ENCODE results near the gene DCDC2. TPM values are rescaled to one million over a fixed set of nuclear protein-coding genes. Genes with fewer than 3 reads are reported as not detected.
A peak's percentile ranks its signal among the peaks of the same experiment; 100 is the strongest.
"Not testable (repeated sequence)": the region's sequence is repeated elsewhere in the genome, so short reads cannot be mapped to it uniquely, and the experiment has no call there.

The DCDC2 gene
- polyA plus RNA-seq, 3 donors from 2014 or later: not detected

DNA sequence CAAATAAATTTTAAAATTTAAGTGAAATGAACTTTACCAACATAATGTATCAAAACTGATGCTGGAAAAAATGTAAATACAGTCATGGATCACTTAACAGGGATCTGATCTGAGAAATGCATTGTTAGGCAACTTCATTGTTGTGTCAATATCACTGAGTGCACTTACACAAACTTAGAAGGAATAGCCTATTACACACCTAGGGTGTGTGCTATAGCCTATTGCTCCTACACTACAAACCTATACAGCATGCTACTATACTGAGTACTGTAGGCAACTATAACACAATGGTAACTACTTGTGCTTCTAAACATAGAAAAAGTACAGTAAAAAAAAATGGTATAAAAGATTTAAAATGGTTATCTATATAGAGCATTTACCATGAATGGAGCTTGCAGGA lies 104.5 kb downstream of the DCDC2 start:
- DNase-seq: no peak
- Mint-ChIP-seq H3K27ac (no peak overlapping the region), H3K36me3 (no peaks in the 10 kb centered on the region), H3K4me3 (no peak overlapping the region), H3K9me3 (peaks cover 0 to 11% (median 6%) of the 10 kb centered on the region in 6 donors), H3K27me3 (ENCODE audit: low read depth in 3 of 3) (peaks cover 3 to 13% (median 9%) of the 10 kb centered on the region in 3 donors), H3K4me1 (no peaks in the 10 kb centered on the region)

DNA sequence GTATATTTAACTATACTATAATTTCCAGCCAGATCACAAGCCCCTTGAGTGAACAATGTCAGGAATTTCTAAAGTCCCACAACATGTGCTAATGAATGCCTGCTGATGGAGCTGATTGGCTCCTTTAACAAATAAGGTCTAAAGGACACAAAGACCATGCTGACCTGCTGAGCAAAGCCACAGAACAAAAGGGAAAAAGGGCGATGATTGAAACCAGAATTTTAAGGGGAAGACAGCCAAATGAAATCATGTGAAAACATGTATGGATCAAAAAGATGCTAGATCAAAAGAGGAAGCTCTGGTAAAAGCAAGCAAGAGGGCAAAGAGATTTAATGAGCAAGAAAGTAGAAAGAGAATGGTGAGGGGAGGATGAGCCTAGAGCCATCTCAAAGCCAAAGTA lies 105.6 kb downstream of the DCDC2 start:
- no peaks in the 10 kb centered on the region for H3K4me1 Mint-ChIP-seq
- H3K36me3 Mint-ChIP-seq: no peaks in the 10 kb centered on the region
- H3K4me3 Mint-ChIP-seq: no peak overlapping the region
- no peak for DNase-seq
- peaks cover 0 to 13% (median 5%) of the 10 kb centered on the region in 6 donors for H3K9me3 Mint-ChIP-seq
- peaks cover 3 to 13% (median 7%) of the 10 kb centered on the region in 3 donors for H3K27me3 Mint-ChIP-seq (ENCODE audit: low read depth in 3 of 3)
- no peak overlapping the region for H3K27ac Mint-ChIP-seq

- Mint-ChIP-seq H3K9me3 (peaks cover 0 to 11% (median 5%) of the 10 kb centered on the region in 6 donors), H3K27ac (no peak overlapping the region), H3K36me3 (no peaks in the 10 kb centered on the region), H3K27me3 (ENCODE audit: low read depth in 3 of 3) (peaks cover 3 to 13% (median 7%) of the 10 kb centered on the region in 3 donors), H3K4me3 (no peak overlapping the region), H3K4me1 (no peaks in the 10 kb centered on the region)
- no peak for DNase-seq
These were observed 106.5 kb downstream of the DCDC2 start for GRCh38 chr6:24251339-24251738.

GRCh38 chr6:24249926-24250325 lies 107.9 kb downstream of the DCDC2 start:
- no peak overlapping the region for H3K27ac Mint-ChIP-seq
- no peak overlapping the region for H3K4me3 Mint-ChIP-seq
- H3K9me3 Mint-ChIP-seq: peaks cover 0 to 11% (median 4%) of the 10 kb centered on the region in 6 donors
- no peaks in the 10 kb centered on the region for H3K36me3 Mint-ChIP-seq
- H3K27me3 Mint-ChIP-seq (ENCODE audit: low read depth in 3 of 3): peaks cover 3 to 5% (median 5%) of the 10 kb centered on the region in 3 donors
- no peaks in the 10 kb centered on the region for H3K4me1 Mint-ChIP-seq
- no peak for DNase-seq

GRCh38 chr6:24245275-24245674 lies 112.6 kb downstream of the DCDC2 start:
- Mint-ChIP-seq H3K27me3 (ENCODE audit: low read depth in 3 of 3) (peaks cover 0 to 4% (median 0%) of the 10 kb centered on the region in 3 donors), H3K4me3 (no peak overlapping the region), H3K9me3 (peaks cover 0 to 4% (median under 1%) of the 10 kb centered on the region in 6 donors), H3K4me1 (no peaks in the 10 kb centered on the region), H3K27ac (no peak overlapping the region), H3K36me3 (no peaks in the 10 kb centered on the region)
- no peak for DNase-seq

- no peak overlapping the region for H3K4me3 Mint-ChIP-seq
- peaks cover 3 to 10% (median 9%) of the 10 kb centered on the region in 3 donors for H3K27me3 Mint-ChIP-seq (ENCODE audit: low read depth in 3 of 3)
- no peaks in the 10 kb centered on the region for H3K4me1 Mint-ChIP-seq
- DNase-seq: no peak
- H3K36me3 Mint-ChIP-seq: no peaks in the 10 kb centered on the region
- H3K27ac Mint-ChIP-seq: no peak overlapping the region
- peaks cover 0 to 2% (median under 1%) of the 10 kb centered on the region in 6 donors for H3K9me3 Mint-ChIP-seq
These were observed 114.9 kb downstream of the DCDC2 start for GRCh38 chr6:24242924-24243323.

- not testable (repeated sequence) for H3K4me1 Mint-ChIP-seq, H3K27ac Mint-ChIP-seq, H3K9me3 Mint-ChIP-seq, H3K4me3 Mint-ChIP-seq, H3K36me3 Mint-ChIP-seq, DNase-seq
- H3K27me3 Mint-ChIP-seq (ENCODE audit: low read depth in 3 of 3): peaks cover 3 to 17% (median 14%) of the 10 kb centered on the region in 3 donors
These were observed 116.1 kb downstream of the DCDC2 start for GRCh38 chr6:24241779-24242178.

DNA sequence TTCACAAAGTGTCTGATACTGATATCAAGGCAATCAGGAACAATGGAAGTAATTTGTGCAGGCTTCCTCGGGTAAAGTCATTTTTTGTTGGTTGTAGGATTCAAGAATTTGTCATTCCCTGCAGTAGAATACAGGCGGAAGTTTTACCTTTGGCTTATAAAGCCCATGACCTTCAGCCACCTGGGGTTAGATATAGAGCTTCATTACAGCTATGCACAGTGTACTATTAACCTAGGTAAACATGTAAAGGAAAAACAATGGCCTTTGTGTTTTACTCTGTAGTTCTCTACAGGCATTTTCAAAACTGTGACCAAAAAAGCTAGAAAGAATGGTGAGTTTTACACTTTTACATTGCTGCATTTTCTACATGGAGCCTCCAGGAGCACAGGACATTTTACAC lies 116.9 kb downstream of the DCDC2 start:
- H3K36me3 Mint-ChIP-seq: no peaks in the 10 kb centered on the region
- H3K4me1 Mint-ChIP-seq: no peaks in the 10 kb centered on the region
- H3K27me3 Mint-ChIP-seq (ENCODE audit: low read depth in 3 of 3): peaks cover 3 to 22% (median 14%) of the 10 kb centered on the region in 3 donors
- H3K9me3 Mint-ChIP-seq: peaks cover 0 to 5% (median 1%) of the 10 kb centered on the region in 6 donors
- no peak overlapping the region for H3K27ac Mint-ChIP-seq
- no peak for DNase-seq
- no peak overlapping the region for H3K4me3 Mint-ChIP-seq

DNA sequence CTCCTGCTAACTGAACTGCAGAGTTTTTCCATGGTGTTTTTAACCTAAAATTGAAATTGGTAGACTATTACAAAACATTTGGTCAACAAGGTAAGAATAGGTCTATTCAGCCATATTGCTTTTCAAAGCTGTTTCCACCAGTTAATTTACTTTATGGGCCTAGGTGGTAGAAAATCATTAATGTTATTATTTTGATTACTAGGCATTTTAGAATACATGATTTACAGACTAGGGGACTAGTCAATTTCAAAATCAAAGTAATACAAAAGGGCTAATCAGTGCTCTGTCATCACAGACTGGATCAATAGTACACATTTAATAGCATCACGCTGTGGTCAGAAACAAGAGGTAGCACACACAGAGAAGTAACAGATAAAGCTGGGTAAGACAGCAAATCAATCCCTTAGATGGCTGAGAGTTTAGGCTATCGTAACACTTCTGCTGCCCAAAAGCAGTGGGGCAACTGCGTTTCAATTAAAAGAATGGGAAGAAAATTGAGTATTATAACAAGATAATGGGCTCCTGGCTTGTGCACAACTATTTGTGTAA lies 117.4 kb downstream of the DCDC2 start:
- Mint-ChIP-seq H3K27ac (no peak overlapping the region), H3K36me3 (no peaks in the 10 kb centered on the region), H3K27me3 (ENCODE audit: low read depth in 3 of 3) (peaks cover 3 to 25% (median 14%) of the 10 kb centered on the region in 3 donors), H3K4me1 (no peaks in the 10 kb centered on the region), H3K9me3 (peaks cover 0 to 5% (median 1%) of the 10 kb centered on the region in 6 donors), H3K4me3 (no peak overlapping the region)
- no peak for DNase-seq

- H3K9me3 Mint-ChIP-seq: peaks cover 0 to 5% (median under 1%) of the 10 kb centered on the region in 6 donors
- no peak for DNase-seq
- no peaks in the 10 kb centered on the region for H3K36me3 Mint-ChIP-seq
- H3K4me3 Mint-ChIP-seq: no peak overlapping the region
- no peaks in the 10 kb centered on the region for H3K4me1 Mint-ChIP-seq
- H3K27ac Mint-ChIP-seq: peak overlapping the region in 1 of 6 donors; percentile 2
- H3K27me3 Mint-ChIP-seq (ENCODE audit: low read depth in 3 of 3): peaks cover 3 to 25% (median 16%) of the 10 kb centered on the region in 3 donors
These were observed 119.2 kb downstream of the DCDC2 start for GRCh38 chr6:24238700-24239099.

DNA sequence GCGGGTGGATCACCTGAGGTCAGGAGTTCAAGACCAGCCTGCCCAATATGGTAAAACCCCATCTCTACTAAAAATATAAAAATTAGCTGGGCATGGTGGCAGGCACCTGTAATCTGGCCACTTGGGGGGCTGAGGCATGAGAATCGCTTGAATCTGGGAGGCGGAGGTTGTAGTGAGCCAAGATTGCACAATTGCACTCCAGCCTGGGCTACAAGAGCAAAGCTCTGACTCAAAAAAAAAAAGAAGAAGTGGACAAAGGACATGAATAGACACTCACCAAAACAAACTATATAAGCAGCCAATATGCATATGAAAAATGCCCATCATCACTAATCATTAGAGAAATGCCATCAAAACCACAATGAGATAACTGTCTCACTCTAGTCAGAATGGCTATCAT lies 121.1 kb downstream of the DCDC2 start:
- DNase-seq, H3K27ac Mint-ChIP-seq, H3K4me3 Mint-ChIP-seq, H3K4me1 Mint-ChIP-seq, H3K9me3 Mint-ChIP-seq, H3K36me3 Mint-ChIP-seq: not testable (repeated sequence)
- peaks cover 2 to 25% (median 16%) of the 10 kb centered on the region in 3 donors for H3K27me3 Mint-ChIP-seq (ENCODE audit: low read depth in 3 of 3)

DNA sequence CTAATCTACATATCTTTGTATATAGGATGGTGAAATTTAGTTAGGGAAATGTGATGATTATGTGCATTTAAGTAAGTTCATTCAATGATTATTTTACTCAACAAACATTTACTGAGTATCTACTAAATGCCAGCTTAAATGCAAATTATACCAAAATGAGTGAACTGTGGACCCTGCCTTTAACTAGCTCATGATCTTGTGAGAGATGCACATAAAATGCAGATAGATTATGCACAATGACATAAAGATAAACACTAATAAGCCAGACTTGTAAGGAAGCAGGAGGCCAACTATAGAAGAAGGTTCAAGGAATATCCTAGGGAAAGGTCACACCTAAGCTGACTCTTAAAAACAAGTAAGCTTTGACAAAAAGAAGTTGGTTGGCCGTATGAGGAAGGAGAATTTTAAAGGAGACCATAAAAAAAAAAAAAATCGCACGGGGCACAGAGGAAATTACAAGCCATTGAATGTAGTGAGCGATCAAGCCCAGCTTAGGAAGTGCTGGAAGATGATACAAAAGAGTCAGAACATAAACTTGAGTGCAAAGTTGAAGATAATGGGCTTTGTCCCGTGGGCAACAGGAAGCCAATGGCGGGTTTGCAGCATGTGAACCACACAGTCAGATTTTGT lies 123.9 kb downstream of the DCDC2 start:
- DNase-seq: no peak
- no peaks in the 10 kb centered on the region for H3K4me1 Mint-ChIP-seq
- H3K4me3 Mint-ChIP-seq: no peak overlapping the region
- H3K36me3 Mint-ChIP-seq: no peaks in the 10 kb centered on the region
- H3K27me3 Mint-ChIP-seq (ENCODE audit: low read depth in 3 of 3): peaks cover 2 to 23% (median 12%) of the 10 kb centered on the region in 3 donors
- peaks cover 0 to 5% (median 0%) of the 10 kb centered on the region in 6 donors for H3K9me3 Mint-ChIP-seq
- H3K27ac Mint-ChIP-seq: no peak overlapping the region

DNA sequence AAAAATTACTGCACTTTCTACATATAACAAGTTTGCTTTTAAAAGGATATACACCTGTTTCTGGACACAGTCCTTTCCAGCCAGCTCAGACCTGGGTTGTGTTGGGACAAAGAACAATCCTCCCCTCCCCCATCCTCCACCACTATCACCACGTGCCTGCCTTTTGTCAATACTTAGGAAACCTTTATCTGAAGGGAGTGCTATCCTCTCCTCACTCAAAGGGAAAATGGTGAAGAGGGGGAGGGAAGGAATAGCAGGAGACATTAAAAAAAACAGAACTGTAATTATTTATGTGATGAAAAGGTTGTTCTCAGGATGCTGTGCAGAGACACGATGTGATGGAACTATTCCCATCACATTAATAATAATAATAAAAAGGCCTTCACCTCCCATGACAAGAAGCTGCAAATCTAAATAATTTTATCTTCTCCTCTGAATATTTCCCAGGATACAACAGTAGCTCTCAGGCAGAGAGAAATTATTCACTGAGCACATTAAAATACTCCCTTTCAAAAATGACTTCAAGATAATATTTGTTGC lies 126.4 kb downstream of the DCDC2 start:
- no peaks in the 10 kb centered on the region for H3K4me1 Mint-ChIP-seq
- no peak for DNase-seq
- H3K4me3 Mint-ChIP-seq: no peak overlapping the region
- no peaks in the 10 kb centered on the region for H3K36me3 Mint-ChIP-seq
- peaks cover 0 to 1% (median 0%) of the 10 kb centered on the region in 6 donors for H3K9me3 Mint-ChIP-seq
- H3K27ac Mint-ChIP-seq: no peak overlapping the region
- peaks cover 2 to 6% (median 2%) of the 10 kb centered on the region in 3 donors for H3K27me3 Mint-ChIP-seq (ENCODE audit: low read depth in 3 of 3)

- Mint-ChIP-seq H3K36me3 (no peaks in the 10 kb centered on the region), H3K4me3 (no peak overlapping the region), H3K27me3 (ENCODE audit: low read depth in 3 of 3) (peaks cover 0 to 2% (median 2%) of the 10 kb centered on the region in 3 donors), H3K27ac (no peak overlapping the region), H3K4me1 (no peaks in the 10 kb centered on the region), H3K9me3 (peaks cover 0 to 1% (median 0%) of the 10 kb centered on the region in 6 donors)
- no peak for DNase-seq
These were observed 128.0 kb downstream of the DCDC2 start for GRCh38 chr6:24229696-24230405.
